ENCODE measurements around the gene KIRREL2.

- TF ChIP-seq, protein P1, sequence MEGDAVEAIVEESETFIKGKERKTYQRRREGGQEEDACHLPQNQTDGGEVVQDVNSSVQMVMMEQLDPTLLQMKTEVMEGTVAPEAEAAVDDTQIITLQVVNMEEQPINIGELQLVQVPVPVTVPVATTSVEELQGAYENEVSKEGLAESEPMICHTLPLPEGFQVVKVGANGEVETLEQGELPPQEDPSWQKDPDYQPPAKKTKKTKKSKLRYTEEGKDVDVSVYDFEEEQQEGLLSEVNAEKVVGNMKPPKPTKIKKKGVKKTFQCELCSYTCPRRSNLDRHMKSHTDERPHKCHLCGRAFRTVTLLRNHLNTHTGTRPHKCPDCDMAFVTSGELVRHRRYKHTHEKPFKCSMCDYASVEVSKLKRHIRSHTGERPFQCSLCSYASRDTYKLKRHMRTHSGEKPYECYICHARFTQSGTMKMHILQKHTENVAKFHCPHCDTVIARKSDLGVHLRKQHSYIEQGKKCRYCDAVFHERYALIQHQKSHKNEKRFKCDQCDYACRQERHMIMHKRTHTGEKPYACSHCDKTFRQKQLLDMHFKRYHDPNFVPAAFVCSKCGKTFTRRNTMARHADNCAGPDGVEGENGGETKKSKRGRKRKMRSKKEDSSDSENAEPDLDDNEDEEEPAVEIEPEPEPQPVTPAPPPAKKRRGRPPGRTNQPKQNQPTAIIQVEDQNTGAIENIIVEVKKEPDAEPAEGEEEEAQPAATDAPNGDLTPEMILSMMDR (IDR thresholded peaks at IDR 0.05; ENCODE audit: insufficient read depth, low read depth, low read length): no peak
- TF ChIP-seq EZH2 (IDR thresholded peaks at IDR 0.05; ENCODE audit: insufficient read depth, low read length): no peak
These were observed 12.1 kb upstream of the KIRREL2 start for GRCh38 chr19:35844482-35845214.

Data from astrocyte (in vitro differentiated cells and primary cell).